ENCODE measurements around the gene CFAP20DC. TPM values are rescaled to one million over a fixed set of nuclear protein-coding genes. Genes with fewer than 3 reads are reported as not detected.

Gene CFAP20DC
- total and polyA plus RNA-seq, 2 of the 13 experiments (the other 11 are each of a cell fraction or from before 2014, with no cell fraction given) = not detected

- TF ChIP-seq NAIF1 (CRISPR knock-in tag; IDR thresholded peaks at IDR 0.05; ENCODE audit: borderline replicate concordance) (no peak), ZNF446 (CRISPR knock-in tag; IDR thresholded peaks at IDR 0.05) (no peak)
Measured at GRCh38 chr3:58963928-58964503, 85.8 kb downstream of the CFAP20DC start (continued).

- no peak for DNase-seq (ENCODE audit: low spot score)
- no peak overlapping the region for H3K9ac ChIP-seq (ENCODE audit: insufficient read depth, low read depth, low read length)
- H3K4me2 ChIP-seq (ENCODE audit: low read depth, low read length) = no peak overlapping the region
- no peaks in the 10 kb centered on the region for H3K79me2 ChIP-seq (ENCODE audit: insufficient read depth, low read length)
- CTCF ChIA-PET (ENCODE audit: low intra/inter-chr PET ratio, low total read pairs) = no interaction called here
- ATAC-seq = no peak
- POLR2A ChIA-PET = no interaction called here
- no peaks in the 10 kb centered on the region for H3K27me3 ChIP-seq (ENCODE audit: control insufficient read depth in 1 of 2, insufficient read depth in 2 of 2, low read length in 2 of 2)
- FAIRE-seq = no peak
- H3K4me1 ChIP-seq (ENCODE audit: insufficient read depth, low read length) = no peaks in the 10 kb centered on the region
- no TSS peak for BruUV-seq (replicated peaks)
- no peak overlapping the region for H3K27ac ChIP-seq (ENCODE audit: extremely low read length, insufficient read depth, low read length)
- no peak overlapping the region for H2AFZ ChIP-seq (ENCODE audit: low read length)
- H3K4me3 ChIP-seq (replicated peaks in 1 of 3; ENCODE audit: insufficient read depth in 1 of 3, low read depth in 2 of 3, low read length in 3 of 3) = no peak overlapping the region
- intact Hi-C loops (cut with micrococcal nuclease; ENCODE audit: unreplicated experiment) = no loop called here
- no peaks in the 10 kb centered on the region for H3K9me3 ChIP-seq (ENCODE audit: low read length)
- in situ Hi-C loops (cut with HindIII; ENCODE audit: extremely low pct_ligation_motif_present, low pct_unique_long_range_greater_than_20kb) = no loop called here
- H4K20me1 ChIP-seq (ENCODE audit: insufficient read depth, low read length) = no peaks in the 10 kb centered on the region
- 23% methylated on average over 3 of the region's 3 CpGs for WGBS (ENCODE audit: low lambda C conversion rate)
- TF ChIP-seq ZNF512B (CRISPR knock-in tag; IDR thresholded peaks at IDR 0.05; ENCODE audit: borderline replicate concordance) (no peak), MEIS2 (CRISPR knock-in tag; IDR thresholded peaks at IDR 0.05) (no peak), HMGXB3 (CRISPR knock-in tag; IDR thresholded peaks at IDR 0.05; ENCODE audit: borderline replicate concordance) (no peak), ZNF660 (CRISPR knock-in tag; IDR thresholded peaks at IDR 0.05; ENCODE audit: borderline replicate concordance, low read depth) (no peak), TFDP2 (CRISPR knock-in tag; IDR thresholded peaks at IDR 0.05) (no peak), PRPF4 (IDR thresholded peaks at IDR 0.05; ENCODE audit: low read depth, low read length, poor library complexity, severe bottlenecking) (no peak), ZNF891 (CRISPR knock-in tag; IDR thresholded peaks at IDR 0.05) (no peak), ZNF777 (CRISPR knock-in tag; IDR thresholded peaks at IDR 0.05) (no peak), ZNF816 (CRISPR knock-in tag; IDR thresholded peaks at IDR 0.05; ENCODE audit: borderline replicate concordance) (no peak)
- no peaks in the 10 kb centered on the region for H3K36me3 ChIP-seq (replicated peaks in 1 of 2; ENCODE audit: control insufficient read depth in 1 of 2, insufficient read depth in 2 of 2, low read length in 2 of 2)
Measured at GRCh38 chr3:58962816-58963215, 87.0 kb downstream of the CFAP20DC start.

Measured in HepG2 (cell line).